HepG2 (cell line): ENCODE data around the gene PHF13. TPM values are rescaled to one million over a fixed set of nuclear protein-coding genes. Genes with fewer than 3 reads are reported as not detected.

Experiments
- ARHGAP35 ChIP-seq: sonication (generic); formaldehyde crosslinking; IDR thresholded peaks from 2 replicates; pipeline ENCODE4 v1.9.0; 2022; ENCODE audit warnings: mild to moderate bottlenecking, inconsistent platforms, moderate library complexity, missing genetic modification reagents, borderline replicate concordance
- ARID5B ChIP-seq: IDR thresholded peaks from 2 replicates; pipeline ENCODE4 v1.4.0; 2020; ENCODE audit warnings: mild to moderate bottlenecking, missing genetic modification reagents
- ATF3 ChIP-seq: sonication (generic); formaldehyde crosslinking; IDR thresholded peaks from 2 replicates; pipeline ENCODE4 v1.4.0; 2020; ENCODE audit warnings: missing genetic modification reagents
- GABPA ChIP-seq, 2 experiments: IDR thresholded peaks; 2 replicates each; pipeline ENCODE4 v1.6.1; 2011 to 2016; ENCODE audit warnings: low read depth in 2 of 2, low read length in 1 of 2, missing biosample characterization in 1 of 2, missing genetic modification characterization in 1 of 2
- HNRNPL ChIP-seq: fragments of 200-400 bp; formaldehyde crosslinking; IDR thresholded peaks from 2 replicates; pipeline ENCODE4 v1.6.1; 2017; ENCODE audit warnings: mild to moderate bottlenecking, low read depth, low read length
- KDM3A ChIP-seq: IDR thresholded peaks from 2 replicates; pipeline ENCODE4 v1.6.1; 2018; ENCODE audit warnings: low read depth, missing compliant biosample characterization
- MAZ ChIP-seq, 2 experiments: sonication (generic) in 1 of 2; formaldehyde crosslinking in 1 of 2; IDR thresholded peaks; 2 replicates each; pipeline versions ENCODE4 v1.5.0 to v1.6.1; 2012 to 2020; ENCODE audit warnings: low read depth in 2 of 2, mild to moderate bottlenecking in 2 of 2, borderline replicate concordance in 1 of 2, improper control_type of control experiment in 1 of 2, low read length in 1 of 2, missing genetic modification reagents in 1 of 2, moderate library complexity in 1 of 2
- MIER3 ChIP-seq: IDR thresholded peaks from 2 replicates; pipeline ENCODE4 v1.6.1; 2016; ENCODE audit warnings: missing compliant biosample characterization, borderline replicate concordance
- NFE2L2 ChIP-seq: fragments of 150-350 bp; IDR thresholded peaks from 2 replicates; pipeline ENCODE4 v1.6.1; 2014; ENCODE audit warnings: low read length
- PRDM10 ChIP-seq: sonication (generic); formaldehyde crosslinking; IDR thresholded peaks from 2 replicates; pipeline ENCODE4 v1.4.0; 2020; ENCODE audit warnings: low read depth, missing genetic modification reagents
- RXRA ChIP-seq: sonication (generic); formaldehyde crosslinking; IDR thresholded peaks from 2 replicates; pipeline ENCODE4 v1.5.1; 2020; ENCODE audit warnings: missing genetic modification reagents
- SMAD3 ChIP-seq: sonication (generic); formaldehyde crosslinking; IDR thresholded peaks from 2 replicates; pipeline ENCODE4 v1.4.0; 2020; ENCODE audit warnings: missing genetic modification reagents
- SOX5 ChIP-seq: IDR thresholded peaks from 2 replicates; pipeline ENCODE4 v1.6.1; 2016; ENCODE audit warnings: borderline replicate concordance
- ZFP41 ChIP-seq: sonication (generic); formaldehyde crosslinking; IDR thresholded peaks from 2 replicates; pipeline ENCODE4 v1.4.0; 2020; ENCODE audit warnings: mild to moderate bottlenecking, missing genetic modification reagents, borderline replicate concordance
- ZIK1 ChIP-seq: sonication (generic); formaldehyde crosslinking; IDR thresholded peaks from 2 replicates; pipeline ENCODE4 v1.5.0; 2020; ENCODE audit warnings: mild to moderate bottlenecking, low read depth, missing genetic modification reagents, borderline replicate concordance
- ZNF451 ChIP-seq: sonication (generic); formaldehyde crosslinking; IDR thresholded peaks from 2 replicates; pipeline ENCODE4 v1.5.0; 2020; ENCODE audit warnings: mild to moderate bottlenecking, missing genetic modification reagents
- ZNF513 ChIP-seq: sonication (generic); formaldehyde crosslinking; conservative IDR thresholded peaks from 2 replicates; pipeline ENCODE4 v1.5.0; 2020; ENCODE audit warnings: missing genetic modification reagents
- ZNF644 ChIP-seq: IDR thresholded peaks from 2 replicates; pipeline ENCODE4 v1.6.1; 2016; ENCODE audit warnings: low read depth
- ZNF772 ChIP-seq: sonication (generic); formaldehyde crosslinking; IDR thresholded peaks from 2 replicates; pipeline ENCODE4 v1.5.0; 2020; ENCODE audit warnings: mild to moderate bottlenecking, missing genetic modification reagents
- ZNF790 ChIP-seq: sonication (generic); formaldehyde crosslinking; IDR thresholded peaks from 2 replicates; pipeline ENCODE4 v1.8.0; 2022; ENCODE audit warnings: missing genetic modification reagents, mild to moderate bottlenecking, borderline replicate concordance
- polyA plus RNA-seq, 8 experiments: library from polyadenylated mRNA; depleted of rRNA in 3 of 8; stranded (reverse) in 7 of 8; unstranded in 1 of 8; fragments of >200 nt; fragmentation: Illumina TruSeq in 4 of 8; extraction: Trizol in 4 of 8; gene quantifications; 2 replicates each; pipeline versions ENCODE4 v1.2.1 to v1.2.3, GENCODE V29; 2011 to 2016; ENCODE audit warnings: low read depth in 4 of 8, missing spikeins in 1 of 8, mixed read lengths in 1 of 8; ENCODE audit not compliant: insufficient read depth in 1 of 8
- total RNA-seq, 5 experiments: library from RNA; depleted of rRNA; stranded (reverse); fragments of >200 nt; fragmentation: Illumina TruSeq; extraction: Trizol; gene quantifications; 2 replicates each; pipeline ENCODE4 v1.2.3, GENCODE V29; 2016; ENCODE audit warnings: low read depth in 1 of 5

Gene PHF13
- total and polyA plus RNA-seq, 2 of the 13 experiments (the other 11 are each of a cell fraction or from before 2014, with no cell fraction given) = 4.7 to 7.4 TPM

GRCh38 chr1:6582370-6582769, 31.2 kb upstream of the PHF13 start (continued):
- TF ChIP-seq ZNF790 (CRISPR knock-in tag) (no peak), ZIK1 (CRISPR knock-in tag) (no peak), PRDM10 (CRISPR knock-in tag) (peak; percentile 60; the same call in 1 of the 2 replicates), SMAD3 (CRISPR knock-in tag) (peak; percentile 83; the same call in 1 of the 2 replicates), ZNF513 (no peak), SOX5 (CRISPR knock-in tag) (peak; percentile 75; the same call in 1 of the 2 replicates), ATF3 (CRISPR knock-in tag) (0 out of 2 replicates have a peak, but pooled peaks have one; percentile 10), RXRA (peak; percentile 75; the same call in 1 of the 2 replicates), ZNF644 (CRISPR knock-in tag) (no peak; the same call in 1 of the 2 replicates), HNRNPL (peak; percentile 85), GABPA (IDR thresholded peaks at IDR 0.05; ENCODE audit: low read depth, low read length) (no peak), GABPA (CRISPR knock-in tag; IDR thresholded peaks at IDR 0.05; ENCODE audit: low read depth) (peak; percentile 75), NFE2L2 (no peak), KDM3A (0 out of 2 replicates have a peak, but pooled peaks have one; percentile 75), ZNF451 (CRISPR knock-in tag) (no peak), ARHGAP35 (no peak), ZNF772 (CRISPR knock-in tag) (peak; percentile 83; the same call in 1 of the 2 replicates), MIER3 (CRISPR knock-in tag) (peak; percentile 55; the same call in 1 of the 2 replicates), ARID5B (peak; percentile 89), ZFP41 (CRISPR knock-in tag) (no peak), MAZ (IDR thresholded peaks at IDR 0.05; ENCODE audit: borderline replicate concordance, low read depth, low read length) (no peak), MAZ (CRISPR knock-in tag; IDR thresholded peaks at IDR 0.05; ENCODE audit: low read depth) (peak; percentile 52; the same call in 1 of the 2 replicates)
